ENCODE measurements around the gene CASZ1. TPM values are rescaled to one million over a fixed set of nuclear protein-coding genes. Genes with fewer than 3 reads are reported as not detected.

The CASZ1 gene
- total and polyA plus RNA-seq, 2 experiments from 2014 or later, result 3.6 to 6.9 TPM

- Histone ChIP-seq H3K9me3 (ENCODE audit: low read depth) (no peaks in the 10 kb centered on the region), H3K4me1 (ENCODE audit: insufficient read depth) (peaks cover 7% of the 10 kb centered on the region), H3K79me2 (no peaks in the 10 kb centered on the region), H3K4me3 (no peak overlapping the region), H3K27me3 (peaks cover 21% of the 10 kb centered on the region), H2AFZ (no peak overlapping the region), H3K9me2 (replicated peaks; ENCODE audit: insufficient read depth) (no peaks in the 10 kb centered on the region), H3K4me2 (no peak overlapping the region), H3K36me3 (replicated peaks; ENCODE audit: insufficient read depth, low read depth) (no peaks in the 10 kb centered on the region), H4K20me1 (ENCODE audit: insufficient read depth, poor library complexity, severe bottlenecking) (no peaks in the 10 kb centered on the region), H3K27ac (no peak overlapping the region)
- TF ChIP-seq EZH2phosphoT487 (IDR thresholded peaks at IDR 0.05; ENCODE audit: low read depth, severe bottlenecking, unreplicated experiment), result no peak
- no peak for TF ChIP-seq EZH2 (IDR thresholded peaks at IDR 0.05; ENCODE audit: borderline replicate concordance)
- no peak for TF ChIP-seq CTCF (IDR thresholded peaks at IDR 0.05; ENCODE audit: poor library complexity)
- DNase-seq (ENCODE audit: low spot score), result no peak
- 94% methylated on average over 8 of the region's 8 CpGs for WGBS (ENCODE audit: low lambda C conversion rate, missing lambda C conversion rate)
Measured at GRCh38 chr1:10703702-10704101, 92.7 kb downstream of the CASZ1 start.

DNA sequence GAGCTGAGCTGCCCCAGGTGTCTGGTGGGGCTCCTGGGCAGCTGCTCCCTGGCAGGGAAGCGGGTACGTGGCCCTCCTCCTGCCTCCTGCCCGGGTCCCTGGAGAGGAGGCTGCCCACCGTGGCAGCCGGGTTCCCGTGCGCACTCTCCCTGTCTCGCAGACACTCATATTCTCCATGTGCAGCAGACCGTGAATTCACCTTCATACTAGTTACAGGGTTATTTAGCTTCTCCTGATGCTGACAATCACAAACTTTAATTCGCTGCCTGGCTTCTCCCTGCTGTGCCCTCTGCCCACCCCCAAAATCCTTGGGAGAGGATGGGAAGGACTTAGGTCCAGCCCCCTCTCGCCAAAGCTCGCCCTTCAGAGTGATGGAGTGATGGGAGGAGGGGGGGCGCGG is 95.3 kb downstream of the CASZ1 start:
- no peaks in the 10 kb centered on the region for H3K36me3 ChIP-seq (replicated peaks; ENCODE audit: insufficient read depth, low read depth)
- H4K20me1 ChIP-seq (ENCODE audit: insufficient read depth, poor library complexity, severe bottlenecking), result no peaks in the 10 kb centered on the region
- no peak overlapping the region for H3K27ac ChIP-seq
- H3K4me1 ChIP-seq (ENCODE audit: insufficient read depth), result peaks cover 7% of the 10 kb centered on the region
- no peaks in the 10 kb centered on the region for H3K9me3 ChIP-seq (ENCODE audit: low read depth)
- no peak overlapping the region for H3K4me3 ChIP-seq
- H2AFZ ChIP-seq, result no peak overlapping the region
- no peak for DNase-seq (ENCODE audit: low spot score)
- no peaks in the 10 kb centered on the region for H3K9me2 ChIP-seq (replicated peaks; ENCODE audit: insufficient read depth)
- H3K4me2 ChIP-seq, result no peak overlapping the region
- 90% methylated on average over 14 of the region's 14 CpGs for whole genome bisulfite sequencing (ENCODE audit: low lambda C conversion rate, missing lambda C conversion rate)
- no peak for TF ChIP-seq EZH2phosphoT487 (IDR thresholded peaks at IDR 0.05; ENCODE audit: low read depth, severe bottlenecking, unreplicated experiment)
- TF ChIP-seq EZH2 (IDR thresholded peaks at IDR 0.05; ENCODE audit: borderline replicate concordance), result no peak
- no peak for TF ChIP-seq CTCF (IDR thresholded peaks at IDR 0.05; ENCODE audit: poor library complexity)
- no peaks in the 10 kb centered on the region for H3K79me2 ChIP-seq
- H3K27me3 ChIP-seq, result peaks cover 16% of the 10 kb centered on the region

- DNase-seq (ENCODE audit: low spot score), result no peak
- Histone ChIP-seq H3K4me3 (no peak overlapping the region), H3K27ac (no peak overlapping the region), H3K4me2 (no peak overlapping the region), H3K9me2 (replicated peaks; ENCODE audit: insufficient read depth) (no peaks in the 10 kb centered on the region), H3K36me3 (replicated peaks; ENCODE audit: insufficient read depth, low read depth) (no peaks in the 10 kb centered on the region), H4K20me1 (ENCODE audit: insufficient read depth, poor library complexity, severe bottlenecking) (no peaks in the 10 kb centered on the region), H3K9me3 (ENCODE audit: low read depth) (no peaks in the 10 kb centered on the region), H3K79me2 (no peaks in the 10 kb centered on the region), H2AFZ (no peak overlapping the region), H3K4me1 (ENCODE audit: insufficient read depth) (peaks cover 3% of the 10 kb centered on the region), H3K27me3 (peaks cover 12% of the 10 kb centered on the region)
- 80% methylated on average over 7 of the region's 7 CpGs for WGBS (ENCODE audit: low lambda C conversion rate, missing lambda C conversion rate)
- TF ChIP-seq CTCF (IDR thresholded peaks at IDR 0.05; ENCODE audit: poor library complexity) (no peak), EZH2phosphoT487 (IDR thresholded peaks at IDR 0.05; ENCODE audit: low read depth, severe bottlenecking, unreplicated experiment) (no peak), EZH2 (IDR thresholded peaks at IDR 0.05; ENCODE audit: borderline replicate concordance) (no peak)
Measured at GRCh38 chr1:10699470-10699835, 97.0 kb downstream of the CASZ1 start.

Measured in hepatocyte (in vitro differentiated cells).